ENCODE data around the gene KDM7A.

Gene KDM7A

DNA sequence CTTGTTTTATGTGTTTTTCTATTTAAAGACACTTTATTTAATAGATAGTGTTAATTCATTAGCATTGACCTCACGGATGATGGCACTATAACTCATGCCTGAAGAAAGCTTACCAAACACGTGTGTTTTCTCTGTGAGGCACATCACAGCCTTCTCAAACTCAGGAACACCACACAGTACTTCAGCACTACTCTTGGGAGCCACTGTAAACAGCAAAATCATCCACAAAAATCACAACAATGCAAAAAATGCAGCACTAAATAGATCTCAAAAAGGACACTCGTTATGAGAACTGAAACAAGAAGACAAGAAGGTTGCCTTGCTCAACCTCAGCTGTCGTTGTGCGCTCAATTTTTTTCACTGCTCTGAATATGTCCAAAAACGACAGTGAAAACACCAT is 102.0 kb downstream of the KDM7A start:
- Histone ChIP-seq H3K27ac (ENCODE audit: extremely low read depth, low read depth, low read length) (no peak overlapping the region), H3K9me3 (ENCODE audit: control insufficient read depth, insufficient read depth, low read depth, low read length) (no peaks in the 10 kb centered on the region), H3K4me1 (ENCODE audit: control insufficient read depth, insufficient read depth, low read length) (no peaks in the 10 kb centered on the region), H3K4me3 (ENCODE audit: low read depth, low read length) (no peak overlapping the region), H3K36me3 (ENCODE audit: control insufficient read depth in 2 of 2, insufficient read depth in 1 of 2, low read length in 2 of 2) (no peaks in the 10 kb centered on the region)
- TF ChIP-seq, protein P1, sequence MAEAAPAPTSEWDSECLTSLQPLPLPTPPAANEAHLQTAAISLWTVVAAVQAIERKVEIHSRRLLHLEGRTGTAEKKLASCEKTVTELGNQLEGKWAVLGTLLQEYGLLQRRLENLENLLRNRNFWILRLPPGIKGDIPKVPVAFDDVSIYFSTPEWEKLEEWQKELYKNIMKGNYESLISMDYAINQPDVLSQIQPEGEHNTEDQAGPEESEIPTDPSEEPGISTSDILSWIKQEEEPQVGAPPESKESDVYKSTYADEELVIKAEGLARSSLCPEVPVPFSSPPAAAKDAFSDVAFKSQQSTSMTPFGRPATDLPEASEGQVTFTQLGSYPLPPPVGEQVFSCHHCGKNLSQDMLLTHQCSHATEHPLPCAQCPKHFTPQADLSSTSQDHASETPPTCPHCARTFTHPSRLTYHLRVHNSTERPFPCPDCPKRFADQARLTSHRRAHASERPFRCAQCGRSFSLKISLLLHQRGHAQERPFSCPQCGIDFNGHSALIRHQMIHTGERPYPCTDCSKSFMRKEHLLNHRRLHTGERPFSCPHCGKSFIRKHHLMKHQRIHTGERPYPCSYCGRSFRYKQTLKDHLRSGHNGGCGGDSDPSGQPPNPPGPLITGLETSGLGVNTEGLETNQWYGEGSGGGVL (tag by site-specific recombination; IDR thresholded peaks at IDR 0.05) = no peak
- TF ChIP-seq ZFP41 (tag by site-specific recombination; IDR thresholded peaks at IDR 0.05; ENCODE audit: borderline replicate concordance) (no peak), ZNF175 (tag by site-specific recombination; IDR thresholded peaks at IDR 0.05) (no peak), SETDB1 (IDR thresholded peaks at IDR 0.05; ENCODE audit: insufficient read length, low read length) (no peak), ZNF184 (tag by site-specific recombination; IDR thresholded peaks at IDR 0.05) (no peak), ZNF777 (tag by site-specific recombination; IDR thresholded peaks at IDR 0.05; ENCODE audit: borderline replicate concordance) (no peak), ZNF830 (tag by site-specific recombination; IDR thresholded peaks at IDR 0.05; ENCODE audit: low read depth) (no peak)
- ChIA-PET POLR2A (no interaction called here), CTCF (no interaction called here)

DNA sequence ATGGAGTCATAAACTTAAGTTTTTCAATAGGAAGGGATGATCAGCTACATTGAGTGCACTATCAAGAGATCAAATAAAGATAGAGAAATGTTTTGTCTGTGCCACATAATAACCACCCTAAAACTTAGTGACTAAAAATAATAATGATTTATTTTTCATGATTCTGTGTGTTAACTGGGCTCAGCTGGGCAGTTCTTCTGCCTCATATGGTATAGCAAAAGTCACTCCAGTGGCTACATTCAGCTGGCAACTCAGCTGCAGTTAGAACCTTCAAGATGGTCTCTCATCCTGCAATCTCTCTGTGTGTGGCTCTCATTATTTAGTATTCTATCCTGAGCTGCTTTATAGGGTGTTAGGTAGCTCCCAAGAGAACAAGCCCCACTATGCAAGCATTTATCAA is 106.2 kb downstream of the KDM7A start:
- CTCF ChIA-PET = no interaction called here
- Histone ChIP-seq H3K9me3 (ENCODE audit: control insufficient read depth, insufficient read depth, low read depth, low read length) (no peaks in the 10 kb centered on the region), H3K4me3 (ENCODE audit: low read depth, low read length) (no peak overlapping the region), H3K27ac (ENCODE audit: extremely low read depth, low read depth, low read length) (no peak overlapping the region), H3K36me3 (ENCODE audit: control insufficient read depth in 2 of 2, insufficient read depth in 1 of 2, low read length in 2 of 2) (no peaks in the 10 kb centered on the region), H3K4me1 (ENCODE audit: control insufficient read depth, insufficient read depth, low read length) (no peaks in the 10 kb centered on the region)
- POLR2A ChIA-PET = no interaction called here
- TF ChIP-seq ZNF701 (tag by site-specific recombination; IDR thresholded peaks at IDR 0.05) (no peak), ZNF214 (tag by site-specific recombination; IDR thresholded peaks at IDR 0.05; ENCODE audit: borderline replicate concordance) (no peak), ZNF248 (tag by site-specific recombination; IDR thresholded peaks at IDR 0.05) (no peak), ZNF302 (tag by site-specific recombination; IDR thresholded peaks at IDR 0.05; ENCODE audit: low read depth) (no peak), ZSCAN30 (tag by site-specific recombination; IDR thresholded peaks at IDR 0.05) (no peak), ZNF843 (tag by site-specific recombination; IDR thresholded peaks at IDR 0.05) (no peak), ZNF112 (tag by site-specific recombination; IDR thresholded peaks at IDR 0.05) (no peak), ZBTB17 (tag by site-specific recombination; IDR thresholded peaks at IDR 0.05) (no peak), ZNF140 (tag by site-specific recombination; IDR thresholded peaks at IDR 0.05) (no peak), REPIN1 (tag by site-specific recombination; IDR thresholded peaks at IDR 0.05; ENCODE audit: low read depth) (no peak), ZNF792 (tag by site-specific recombination; IDR thresholded peaks at IDR 0.05) (no peak), ZNF510 (tag by site-specific recombination; IDR thresholded peaks at IDR 0.05; ENCODE audit: insufficient replicate concordance) (no peak), ZNF426 (tag by site-specific recombination; IDR thresholded peaks at IDR 0.05) (no peak), ZNF350 (tag by site-specific recombination; IDR thresholded peaks at IDR 0.05) (no peak)
- TF ChIP-seq, protein P2, sequence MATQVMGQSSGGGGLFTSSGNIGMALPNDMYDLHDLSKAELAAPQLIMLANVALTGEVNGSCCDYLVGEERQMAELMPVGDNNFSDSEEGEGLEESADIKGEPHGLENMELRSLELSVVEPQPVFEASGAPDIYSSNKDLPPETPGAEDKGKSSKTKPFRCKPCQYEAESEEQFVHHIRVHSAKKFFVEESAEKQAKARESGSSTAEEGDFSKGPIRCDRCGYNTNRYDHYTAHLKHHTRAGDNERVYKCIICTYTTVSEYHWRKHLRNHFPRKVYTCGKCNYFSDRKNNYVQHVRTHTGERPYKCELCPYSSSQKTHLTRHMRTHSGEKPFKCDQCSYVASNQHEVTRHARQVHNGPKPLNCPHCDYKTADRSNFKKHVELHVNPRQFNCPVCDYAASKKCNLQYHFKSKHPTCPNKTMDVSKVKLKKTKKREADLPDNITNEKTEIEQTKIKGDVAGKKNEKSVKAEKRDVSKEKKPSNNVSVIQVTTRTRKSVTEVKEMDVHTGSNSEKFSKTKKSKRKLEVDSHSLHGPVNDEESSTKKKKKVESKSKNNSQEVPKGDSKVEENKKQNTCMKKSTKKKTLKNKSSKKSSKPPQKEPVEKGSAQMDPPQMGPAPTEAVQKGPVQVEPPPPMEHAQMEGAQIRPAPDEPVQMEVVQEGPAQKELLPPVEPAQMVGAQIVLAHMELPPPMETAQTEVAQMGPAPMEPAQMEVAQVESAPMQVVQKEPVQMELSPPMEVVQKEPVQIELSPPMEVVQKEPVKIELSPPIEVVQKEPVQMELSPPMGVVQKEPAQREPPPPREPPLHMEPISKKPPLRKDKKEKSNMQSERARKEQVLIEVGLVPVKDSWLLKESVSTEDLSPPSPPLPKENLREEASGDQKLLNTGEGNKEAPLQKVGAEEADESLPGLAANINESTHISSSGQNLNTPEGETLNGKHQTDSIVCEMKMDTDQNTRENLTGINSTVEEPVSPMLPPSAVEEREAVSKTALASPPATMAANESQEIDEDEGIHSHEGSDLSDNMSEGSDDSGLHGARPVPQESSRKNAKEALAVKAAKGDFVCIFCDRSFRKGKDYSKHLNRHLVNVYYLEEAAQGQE (tag by site-specific recombination; IDR thresholded peaks at IDR 0.05) = no peak
- TF ChIP-seq, protein P3, sequence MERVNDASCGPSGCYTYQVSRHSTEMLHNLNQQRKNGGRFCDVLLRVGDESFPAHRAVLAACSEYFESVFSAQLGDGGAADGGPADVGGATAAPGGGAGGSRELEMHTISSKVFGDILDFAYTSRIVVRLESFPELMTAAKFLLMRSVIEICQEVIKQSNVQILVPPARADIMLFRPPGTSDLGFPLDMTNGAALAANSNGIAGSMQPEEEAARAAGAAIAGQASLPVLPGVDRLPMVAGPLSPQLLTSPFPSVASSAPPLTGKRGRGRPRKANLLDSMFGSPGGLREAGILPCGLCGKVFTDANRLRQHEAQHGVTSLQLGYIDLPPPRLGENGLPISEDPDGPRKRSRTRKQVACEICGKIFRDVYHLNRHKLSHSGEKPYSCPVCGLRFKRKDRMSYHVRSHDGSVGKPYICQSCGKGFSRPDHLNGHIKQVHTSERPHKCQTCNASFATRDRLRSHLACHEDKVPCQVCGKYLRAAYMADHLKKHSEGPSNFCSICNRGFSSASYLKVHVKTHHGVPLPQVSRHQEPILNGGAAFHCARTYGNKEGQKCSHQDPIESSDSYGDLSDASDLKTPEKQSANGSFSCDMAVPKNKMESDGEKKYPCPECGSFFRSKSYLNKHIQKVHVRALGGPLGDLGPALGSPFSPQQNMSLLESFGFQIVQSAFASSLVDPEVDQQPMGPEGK (tag by site-specific recombination; IDR thresholded peaks at IDR 0.05) = no peak

Measured in HEK293 (cell line).